GM18858 (cell line): ENCODE results near the gene SLC25A4.
"Not testable (repeated sequence)": the region's sequence is repeated elsewhere in the genome, so short reads cannot be mapped to it uniquely, and the experiment has no call there.

ENCODE experiments used
- ATAC-seq: cut with Tn5 transposase; IDR thresholded peaks from one replicate; pipeline ENCODE4 v1.9.1; 2021; ENCODE audit not compliant: unreplicated experiment

SLC25A4 gene

DNA sequence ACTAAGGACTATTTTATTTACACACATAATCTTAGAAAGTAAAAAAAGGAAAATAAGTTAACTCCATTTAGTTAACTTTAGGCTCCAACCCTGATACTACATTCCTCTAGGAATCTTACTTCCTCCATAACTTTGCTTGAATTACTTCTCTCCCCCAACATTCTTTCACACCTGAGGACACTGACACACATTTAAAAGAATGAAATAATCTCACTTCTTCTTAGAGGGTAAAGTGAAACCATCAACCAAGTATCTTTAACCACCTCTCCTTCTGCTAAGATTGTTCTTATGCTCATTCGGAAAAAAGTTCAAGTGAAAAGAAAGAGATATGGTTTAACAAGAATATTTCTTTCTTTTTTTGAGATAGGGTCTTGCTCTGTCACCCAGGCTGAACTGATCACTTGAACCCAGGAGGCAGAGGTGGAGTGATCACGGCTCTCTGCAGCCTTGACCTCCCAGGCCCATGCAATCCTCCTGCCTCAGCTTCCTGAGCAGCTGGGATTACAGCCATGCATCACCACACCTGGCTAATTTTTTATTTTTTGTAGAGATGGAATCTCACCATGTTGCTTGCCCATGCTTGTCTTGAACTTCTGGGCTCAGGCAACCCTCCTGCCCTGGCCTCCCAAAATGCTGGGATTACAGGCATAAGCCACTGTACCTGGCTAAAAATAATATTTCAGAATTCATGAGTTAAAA lies 28.5 kb downstream of the SLC25A4 start:
- ATAC-seq: peak; percentile 92

DNA sequence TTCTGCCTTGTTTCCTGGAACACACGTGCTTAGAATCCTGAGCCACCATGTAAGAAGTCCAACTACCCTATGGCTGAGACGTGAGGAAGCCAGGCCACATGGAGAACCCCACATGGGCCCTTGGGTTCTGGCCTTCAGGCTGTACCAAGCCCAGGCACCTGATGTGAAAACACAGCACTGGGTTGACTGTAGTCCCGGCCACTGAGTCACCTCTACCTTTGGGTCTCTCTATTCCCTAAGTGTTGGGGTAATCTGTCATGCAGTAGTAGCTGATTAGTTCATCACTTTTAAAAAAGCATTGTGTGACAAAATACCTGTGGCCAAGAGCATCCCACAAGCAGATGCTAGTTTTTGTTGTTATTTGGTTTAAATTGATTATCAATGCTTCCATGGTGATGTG lies 36.4 kb downstream of the SLC25A4 start:
- no peak for ATAC-seq

DNA sequence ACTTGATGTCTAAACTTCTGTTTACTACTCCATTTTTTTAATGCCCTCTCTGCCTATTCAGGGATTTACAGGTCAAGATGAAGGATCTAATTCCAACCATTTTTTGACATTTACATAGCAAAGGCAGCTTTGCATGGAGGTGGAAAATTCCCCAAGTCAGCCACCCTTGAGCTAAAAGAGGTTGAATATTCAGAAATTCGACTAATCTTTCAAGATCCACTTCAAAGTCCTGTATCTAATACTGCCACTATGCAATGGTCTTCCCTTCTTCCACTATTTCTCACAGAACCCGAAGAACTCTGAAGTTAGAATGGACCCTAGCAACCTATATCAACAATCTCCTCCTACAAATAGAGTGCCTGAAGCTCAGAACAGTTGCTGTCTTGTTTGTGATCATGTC lies 39.2 kb downstream of the SLC25A4 start:
- no peak for ATAC-seq

DNA sequence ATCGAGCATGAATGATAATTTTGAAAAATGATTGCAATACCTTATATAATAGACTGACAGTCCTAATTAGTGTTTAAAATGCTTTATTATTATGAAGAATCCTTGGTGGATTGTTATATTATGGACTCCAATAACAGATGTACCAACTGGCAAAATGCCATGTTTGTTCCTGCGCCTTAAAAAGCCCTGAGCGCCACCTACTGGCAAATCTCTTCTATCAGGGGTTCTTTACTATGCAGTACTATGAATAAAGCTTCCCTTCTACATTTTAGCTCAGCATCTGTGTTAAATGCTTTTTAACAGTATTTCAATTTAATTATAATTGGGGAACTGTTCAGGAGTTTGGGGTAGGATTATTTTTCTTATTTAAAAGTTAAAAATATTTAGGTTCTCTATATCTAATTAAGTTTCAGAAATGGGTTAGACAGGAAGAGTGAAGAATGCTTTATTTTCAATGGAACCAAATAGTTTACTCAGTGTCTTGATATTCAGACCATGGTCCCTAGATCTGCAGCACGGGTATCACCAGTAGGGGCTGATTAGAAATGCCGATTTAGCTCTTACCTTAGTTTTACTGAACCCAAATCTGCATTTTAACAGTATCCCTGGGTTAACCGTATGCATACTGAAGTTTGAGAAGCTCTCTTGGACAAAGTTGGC lies 40.7 kb downstream of the SLC25A4 start:
- ATAC-seq: no peak

DNA sequence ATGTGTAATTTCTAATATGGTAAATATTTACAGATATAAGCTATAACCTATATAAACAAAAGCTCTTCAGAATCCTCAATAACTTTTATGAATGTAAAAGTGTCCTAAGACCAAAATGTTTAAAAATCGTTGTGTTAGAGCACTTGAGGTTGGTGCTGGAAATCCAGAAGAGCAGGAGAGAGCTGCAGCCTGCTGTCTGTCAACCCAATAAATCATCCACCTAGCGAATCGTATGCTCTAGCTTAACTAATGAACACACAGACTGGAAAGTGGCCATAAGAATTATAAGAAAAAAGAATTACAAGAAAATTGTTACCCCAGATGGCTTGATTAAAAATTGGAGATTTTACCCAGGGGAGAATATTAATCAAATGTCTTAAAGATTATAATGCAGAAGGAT lies 43.7 kb downstream of the SLC25A4 start:
- ATAC-seq: no peak

DNA sequence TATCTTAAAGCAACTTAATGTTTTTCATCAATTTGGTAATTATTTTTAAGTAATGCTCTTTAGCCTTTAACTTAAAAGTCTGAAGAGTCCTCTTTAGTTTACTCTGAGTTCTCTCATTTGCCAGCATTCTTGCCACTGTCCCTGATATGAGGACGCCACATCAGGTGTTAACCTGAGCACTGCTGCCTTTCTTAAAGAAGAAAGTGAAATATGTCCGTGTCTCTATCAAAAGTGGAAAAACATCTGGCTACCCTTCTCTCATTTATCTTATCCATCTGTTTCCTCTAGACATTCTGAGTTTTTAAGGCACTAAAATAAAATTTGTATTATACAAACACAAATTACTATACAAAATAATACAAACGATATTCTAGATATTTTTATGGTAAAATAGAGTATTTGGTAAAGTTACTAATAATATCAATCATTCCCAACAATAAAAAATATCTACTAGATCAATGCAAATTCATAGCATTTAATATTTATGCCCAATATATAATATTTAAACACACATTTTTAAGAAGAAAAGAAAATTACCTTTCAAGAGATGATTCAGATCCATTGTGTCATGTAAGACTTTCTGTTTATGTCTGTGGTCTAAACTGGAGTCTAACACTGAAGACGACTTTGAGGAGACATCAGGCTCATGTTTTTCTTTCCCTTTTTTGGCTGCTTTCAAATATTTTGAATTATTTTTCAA lies 46.7 kb downstream of the SLC25A4 start:
- no peak for ATAC-seq

DNA sequence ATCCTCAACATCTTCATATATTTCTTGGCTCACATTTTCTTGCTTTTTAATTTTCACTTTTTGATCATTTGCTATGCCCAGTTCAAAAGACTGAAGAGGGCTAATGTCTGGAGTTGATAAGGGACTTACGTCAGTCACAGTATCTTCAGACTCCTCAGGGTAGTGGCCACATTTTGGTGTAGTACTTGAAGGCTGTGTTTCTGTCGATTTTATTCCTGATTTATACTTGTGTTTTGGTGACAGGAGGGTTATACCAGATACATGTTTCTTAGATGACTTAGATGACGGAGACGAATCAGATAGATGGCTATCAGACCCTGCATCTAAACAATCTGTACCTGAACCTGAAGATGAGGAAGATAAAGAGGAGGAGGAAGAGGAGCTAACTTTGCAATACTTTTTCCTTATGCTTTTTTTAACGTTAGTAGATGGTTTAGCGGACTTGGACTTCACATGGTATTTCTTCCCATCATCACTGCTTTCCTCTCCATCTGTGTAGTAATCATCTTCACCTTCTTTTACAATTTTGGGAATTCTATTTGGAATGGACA lies 47.3 kb downstream of the SLC25A4 start:
- no peak for ATAC-seq

DNA sequence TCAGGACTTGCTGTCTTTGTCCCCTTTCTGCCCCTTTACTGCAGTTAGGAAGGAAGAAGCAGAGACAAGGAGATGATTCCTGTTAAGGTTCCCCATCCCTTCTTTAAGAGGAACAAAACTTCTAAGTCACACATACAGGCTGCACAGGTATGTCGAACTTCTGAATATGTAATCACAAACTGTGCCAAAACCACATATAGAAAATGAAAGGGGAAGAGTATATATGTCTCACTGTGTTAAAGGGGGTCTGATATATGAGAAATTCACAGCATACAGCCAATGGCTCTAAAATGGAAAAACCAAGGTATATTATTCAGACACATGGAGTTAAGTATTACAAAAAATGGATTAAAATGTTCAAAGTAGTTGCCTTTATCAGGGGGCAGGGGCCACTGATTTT lies 49.0 kb downstream of the SLC25A4 start:
- ATAC-seq: peak; percentile 92

DNA sequence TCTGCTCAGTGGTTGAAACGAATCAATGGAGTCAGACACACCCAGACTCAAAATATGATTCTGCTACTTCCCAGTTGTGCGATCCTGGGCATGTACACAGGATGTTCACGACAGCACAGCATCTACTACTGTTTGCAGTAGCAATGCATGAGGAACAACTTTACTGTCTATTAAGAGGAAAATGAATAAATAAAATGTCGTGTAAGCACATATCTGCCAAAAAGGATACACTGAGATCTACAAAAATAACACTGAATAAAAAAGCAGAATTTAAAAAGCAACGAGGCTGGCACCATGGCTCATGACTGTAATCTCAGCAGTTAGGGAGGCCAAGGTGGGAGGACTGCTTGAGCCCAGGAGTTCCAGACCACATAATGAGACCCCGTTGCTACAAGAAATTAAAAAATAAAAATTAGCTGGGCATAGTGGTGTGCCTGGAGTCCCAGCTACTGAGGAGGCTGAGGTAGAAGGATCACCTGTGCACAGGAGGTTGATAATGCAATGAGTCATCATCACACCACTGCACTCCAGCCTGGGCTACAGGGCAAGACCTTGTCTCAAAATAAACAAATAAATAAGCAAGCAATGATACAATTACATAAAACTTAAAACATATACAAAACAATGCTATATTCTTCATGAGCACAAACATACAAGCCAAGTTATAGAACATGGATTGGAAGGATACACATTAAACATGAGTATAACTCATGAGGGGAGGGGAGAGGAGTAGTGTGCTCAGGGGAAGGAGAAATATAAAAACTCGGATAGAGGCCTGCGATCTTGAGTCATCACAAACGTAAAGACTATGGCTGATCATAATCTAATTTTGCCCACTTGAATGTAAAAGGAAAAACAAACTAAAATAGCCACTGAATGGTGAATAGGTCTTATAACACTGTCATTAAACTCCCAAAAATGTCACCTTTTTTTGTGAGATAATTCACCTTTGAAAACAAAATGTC lies 52.1 kb downstream of the SLC25A4 start:
- no peak for ATAC-seq

DNA sequence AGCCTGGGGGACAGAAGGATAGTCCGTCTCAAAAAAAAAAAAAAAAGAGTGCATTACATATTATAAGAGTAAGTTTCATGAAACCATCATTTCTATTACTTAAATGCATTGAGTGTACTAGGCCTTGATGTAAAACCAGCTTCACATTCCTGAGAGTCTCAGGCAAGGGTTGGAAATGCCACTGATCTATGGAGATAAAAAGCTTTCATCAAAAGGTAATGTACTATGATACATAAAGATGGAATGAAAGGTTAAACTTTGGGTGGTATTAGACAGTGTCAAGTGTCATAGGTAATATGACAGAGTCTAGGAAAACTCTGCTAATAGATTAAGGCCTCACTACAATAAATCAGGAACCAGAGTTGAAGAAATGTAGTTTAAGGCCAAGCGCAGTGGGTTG lies 53.4 kb downstream of the SLC25A4 start:
- ATAC-seq: no peak

DNA sequence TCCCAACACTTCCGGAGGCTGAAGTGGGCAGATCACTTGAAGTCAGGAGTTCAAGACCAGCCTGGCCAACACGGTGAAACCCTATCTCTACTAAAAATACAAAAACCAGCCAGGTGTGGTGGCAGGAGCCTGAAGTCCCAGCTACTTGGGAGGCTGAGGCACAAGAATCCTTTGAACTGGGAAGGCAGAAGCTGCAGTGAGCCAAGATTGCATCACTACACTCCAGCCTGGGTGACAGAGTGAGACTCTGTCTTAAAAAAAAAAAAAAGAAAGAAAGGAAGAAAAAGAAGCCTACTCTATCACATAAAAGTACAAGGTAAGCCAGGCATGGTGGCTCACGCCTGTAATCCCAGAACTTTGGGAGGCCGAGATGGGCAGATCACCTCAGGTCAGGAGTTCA lies 55.1 kb downstream of the SLC25A4 start:
- ATAC-seq: not testable (repeated sequence)
